ENCODE results near the gene P2RX5.
"Not testable (repeated sequence)": the region's sequence is repeated elsewhere in the genome, so short reads cannot be mapped to it uniquely, and the experiment has no call there.

Gene P2RX5, protein sequence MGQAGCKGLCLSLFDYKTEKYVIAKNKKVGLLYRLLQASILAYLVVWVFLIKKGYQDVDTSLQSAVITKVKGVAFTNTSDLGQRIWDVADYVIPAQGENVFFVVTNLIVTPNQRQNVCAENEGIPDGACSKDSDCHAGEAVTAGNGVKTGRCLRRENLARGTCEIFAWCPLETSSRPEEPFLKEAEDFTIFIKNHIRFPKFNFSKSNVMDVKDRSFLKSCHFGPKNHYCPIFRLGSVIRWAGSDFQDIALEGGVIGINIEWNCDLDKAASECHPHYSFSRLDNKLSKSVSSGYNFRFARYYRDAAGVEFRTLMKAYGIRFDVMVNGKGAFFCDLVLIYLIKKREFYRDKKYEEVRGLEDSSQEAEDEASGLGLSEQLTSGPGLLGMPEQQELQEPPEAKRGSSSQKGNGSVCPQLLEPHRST

DNA sequence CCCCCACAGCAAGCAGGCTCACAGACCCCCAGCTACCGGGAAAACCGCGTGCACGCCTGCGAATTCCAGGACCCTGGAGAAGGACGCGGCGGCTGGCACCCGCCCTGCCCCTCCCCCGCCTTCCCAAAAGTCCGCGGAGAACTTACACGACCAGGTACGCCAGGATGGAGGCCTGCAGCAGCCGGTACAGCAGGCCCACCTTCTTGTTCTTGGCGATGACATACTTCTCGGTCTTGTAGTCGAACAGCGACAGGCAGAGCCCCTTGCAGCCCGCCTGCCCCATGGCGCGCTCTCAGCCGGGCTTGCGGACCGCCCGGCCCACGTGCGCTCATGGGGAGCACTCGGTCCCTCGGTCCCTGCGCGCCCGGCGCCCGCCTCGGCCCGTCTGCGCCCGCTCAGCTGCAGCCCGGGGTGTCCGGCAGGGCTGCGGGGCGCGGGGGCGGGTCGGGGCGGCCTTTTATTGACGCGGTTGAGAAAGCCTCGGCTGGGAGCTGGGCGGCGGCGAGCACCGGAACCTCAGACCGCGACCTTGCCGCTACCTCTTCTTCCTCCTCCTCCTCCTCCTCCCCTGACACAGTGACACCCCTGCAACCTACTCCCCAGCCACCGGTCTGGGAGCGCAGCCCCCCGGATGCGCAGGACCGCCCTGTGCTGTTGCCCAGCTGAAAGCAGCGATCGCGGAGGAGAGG, at the start of gene P2RX5:
Gene P2RX5, minus strand, starts transcription at position 433 of the 689 bp plus-strand sequence. Its CDS starts 150 bp downstream, at position 283.
- peak; percentile 48 to 60 for ATAC-seq

DNA sequence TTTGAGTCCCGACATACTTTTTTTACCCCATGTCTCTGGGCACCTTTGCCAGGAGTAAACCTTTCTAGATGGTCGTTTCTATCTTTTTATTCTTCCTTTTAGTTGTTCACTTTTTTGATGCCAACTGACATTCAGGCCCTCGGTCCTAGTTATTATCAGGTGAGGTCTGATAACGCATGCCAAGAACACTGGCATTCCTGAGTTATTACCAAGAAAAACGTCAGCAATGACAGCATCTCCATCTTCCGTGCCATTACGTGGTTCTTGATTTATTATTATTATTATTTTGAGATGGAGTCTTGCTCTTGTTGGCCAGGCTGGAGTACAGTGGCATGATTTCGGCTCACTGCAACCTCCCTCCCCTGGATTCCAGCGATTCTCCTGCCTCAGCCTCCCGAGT, 49.1 kb upstream of the P2RX5 start:
- ATAC-seq, result no peak

DNA sequence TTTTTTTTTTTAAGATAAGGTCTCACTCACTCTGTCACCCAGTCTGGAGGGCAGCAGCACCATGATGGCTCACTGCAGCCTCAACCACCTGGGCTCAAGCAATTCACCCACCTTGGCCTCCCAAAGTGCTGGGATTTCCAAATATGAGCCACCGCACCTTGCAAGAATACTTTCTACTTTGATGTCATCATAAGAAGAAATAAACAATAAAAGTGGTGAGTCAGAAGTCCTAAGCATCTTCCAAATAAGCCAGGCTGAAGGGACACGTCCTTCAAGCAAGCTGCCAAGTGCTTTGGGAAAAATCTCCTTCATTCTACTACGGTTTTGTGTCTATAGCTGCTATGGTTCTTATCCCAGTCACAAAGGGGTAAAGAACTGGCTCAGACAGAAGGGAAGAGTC, 48.1 kb upstream of the P2RX5 start:
- no peak for ATAC-seq

DNA sequence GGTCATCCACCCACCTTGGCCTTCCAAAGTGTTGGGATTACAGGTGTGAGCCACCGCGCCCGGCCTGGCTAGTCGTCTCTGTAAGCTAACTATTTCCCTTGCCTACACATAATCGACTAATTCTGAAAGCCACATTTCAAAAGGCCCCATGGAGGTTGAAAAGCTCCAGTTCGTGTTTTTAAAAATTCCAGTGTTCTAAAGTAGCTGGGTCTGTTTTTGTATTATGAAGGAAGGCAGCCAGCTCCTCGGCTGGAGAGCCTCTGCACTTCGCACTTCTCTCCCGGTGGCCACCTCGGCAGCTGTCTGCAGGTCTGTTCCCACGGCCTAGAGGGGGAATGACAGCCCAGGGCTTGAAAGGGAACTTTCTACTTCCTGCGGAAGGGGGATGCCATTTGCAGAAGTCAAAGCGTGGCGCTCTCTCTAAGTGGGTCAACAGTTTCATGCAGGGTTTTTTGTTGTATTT, 44.7 kb upstream of the P2RX5 start:
- ATAC-seq, result no peak

DNA sequence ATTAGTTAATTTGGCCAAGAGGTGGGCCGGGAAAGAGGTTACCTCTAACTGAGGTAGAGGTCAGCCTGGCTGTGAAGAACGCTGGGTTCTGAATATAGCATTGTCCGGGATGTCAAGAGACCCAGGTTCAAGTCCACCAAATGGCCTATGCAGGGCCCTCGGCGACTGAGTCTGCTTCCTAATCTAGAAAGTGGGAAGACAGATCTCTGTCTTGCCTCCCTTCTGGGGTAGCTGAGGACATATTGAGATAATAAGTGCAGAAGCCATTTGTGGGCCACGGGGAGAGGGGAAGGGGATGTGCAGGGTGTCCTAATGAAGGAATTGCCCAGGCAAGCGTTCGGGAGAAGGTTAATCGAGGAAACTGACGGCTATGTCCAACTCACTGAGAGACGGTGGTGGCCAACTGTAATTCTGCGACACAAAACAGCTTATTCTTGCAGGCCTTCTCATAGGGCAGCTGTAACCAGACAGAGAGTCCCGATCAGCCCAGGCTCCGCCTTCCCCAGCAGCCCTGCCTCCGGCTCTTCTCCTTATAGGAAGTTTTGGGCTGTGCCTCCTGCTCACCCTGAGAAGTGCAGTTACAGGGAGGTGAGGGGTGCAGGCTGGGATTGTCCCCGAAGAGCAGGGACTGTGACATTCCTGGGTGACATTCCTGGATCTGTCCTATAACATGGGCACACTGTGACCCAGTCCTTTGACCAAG, 43.6 kb upstream of the P2RX5 start:
- no peak for ATAC-seq

DNA sequence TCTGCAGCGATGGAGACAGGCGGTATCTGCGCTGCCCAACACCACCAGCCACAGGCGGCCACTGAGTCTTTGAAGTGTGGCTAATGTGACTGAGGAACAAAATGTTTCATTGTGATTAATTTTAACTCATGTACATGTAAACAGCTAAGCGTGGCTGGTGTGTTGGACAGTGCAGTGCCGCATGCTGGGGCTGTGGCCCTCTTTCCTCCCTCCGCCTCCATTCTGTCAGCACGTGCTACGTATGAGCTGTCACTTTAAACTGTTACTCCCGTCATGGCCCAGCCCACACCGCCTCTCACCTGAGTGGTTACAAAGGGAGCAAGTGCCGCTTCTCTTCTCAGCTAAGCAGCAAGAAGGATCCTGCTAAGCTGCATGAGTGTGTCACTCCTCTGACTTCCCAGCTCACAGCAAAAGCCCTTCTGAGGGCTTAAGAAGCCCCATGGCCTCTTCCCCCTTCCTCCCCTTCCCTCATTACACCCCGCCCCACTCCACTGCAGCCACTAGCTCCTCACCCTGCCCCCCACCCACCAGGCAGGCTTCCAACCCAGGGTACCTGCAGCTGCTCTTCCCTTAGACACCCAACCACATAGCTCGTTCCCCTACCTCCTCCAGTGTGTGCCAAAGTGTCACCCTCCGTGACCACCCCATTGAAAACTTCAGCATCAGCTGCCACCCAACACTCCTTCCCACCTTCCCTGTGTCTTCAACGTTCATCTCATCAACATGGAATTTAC, 42.8 kb upstream of the P2RX5 start:
- peak; percentile 93 for ATAC-seq

DNA sequence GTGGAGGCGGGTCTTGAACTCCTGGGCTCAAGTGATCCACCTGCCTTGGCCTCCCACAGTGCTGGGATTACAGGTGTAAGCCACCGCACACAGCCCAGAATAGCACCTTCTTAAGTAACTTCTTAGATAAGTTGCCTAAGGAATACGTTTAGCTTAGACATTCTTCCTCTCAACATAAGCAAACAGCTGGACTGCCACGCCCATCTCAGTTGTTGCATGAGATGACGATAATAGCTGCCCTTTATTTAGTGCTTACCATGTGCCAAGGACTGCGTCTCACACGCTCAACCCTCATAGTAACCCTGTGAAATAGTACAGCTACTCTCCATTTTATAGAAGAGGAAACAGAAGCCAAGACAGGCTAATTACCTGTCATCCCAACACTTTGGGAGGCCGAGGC, 39.6 kb upstream of the P2RX5 start:
- no peak for ATAC-seq

DNA sequence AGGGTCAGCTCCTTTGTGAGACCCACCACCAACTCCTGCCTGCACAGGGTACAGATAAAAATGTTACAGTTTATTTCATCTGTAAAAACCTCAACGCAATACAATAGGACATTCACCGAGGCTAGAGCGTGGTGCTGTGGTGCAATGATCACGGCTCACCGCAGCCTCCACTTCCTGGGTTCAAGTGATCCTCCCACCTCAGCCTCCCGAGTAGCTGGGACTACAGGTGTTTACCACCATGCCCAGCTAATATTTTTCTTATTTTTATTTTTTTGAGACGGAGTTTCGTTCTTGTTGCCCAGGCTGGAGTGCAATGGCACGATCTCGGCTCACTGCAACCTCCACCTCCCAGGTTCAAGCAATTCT, 38.9 kb upstream of the P2RX5 start:
- not testable (repeated sequence) for ATAC-seq

DNA sequence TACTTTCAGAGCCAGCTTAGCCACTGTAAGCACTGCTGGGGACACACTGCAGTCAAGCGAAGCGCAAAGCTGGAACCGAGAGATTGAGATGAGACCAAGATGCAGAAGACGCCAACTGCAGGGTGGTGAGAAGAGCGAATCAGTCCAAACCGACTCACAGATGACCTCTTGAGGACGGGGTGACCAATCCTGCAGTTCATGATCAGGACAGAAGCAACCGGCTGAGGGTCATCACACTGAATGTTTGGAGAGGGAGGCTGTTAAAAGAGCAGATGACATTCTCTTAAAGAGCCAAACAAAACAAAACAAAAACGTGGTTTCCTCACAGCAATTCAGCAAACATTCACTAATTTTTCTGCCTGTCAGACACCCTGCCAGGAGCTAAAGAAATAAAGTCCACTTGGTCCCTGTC, 36.3 kb upstream of the P2RX5 start:
- no peak for ATAC-seq

DNA sequence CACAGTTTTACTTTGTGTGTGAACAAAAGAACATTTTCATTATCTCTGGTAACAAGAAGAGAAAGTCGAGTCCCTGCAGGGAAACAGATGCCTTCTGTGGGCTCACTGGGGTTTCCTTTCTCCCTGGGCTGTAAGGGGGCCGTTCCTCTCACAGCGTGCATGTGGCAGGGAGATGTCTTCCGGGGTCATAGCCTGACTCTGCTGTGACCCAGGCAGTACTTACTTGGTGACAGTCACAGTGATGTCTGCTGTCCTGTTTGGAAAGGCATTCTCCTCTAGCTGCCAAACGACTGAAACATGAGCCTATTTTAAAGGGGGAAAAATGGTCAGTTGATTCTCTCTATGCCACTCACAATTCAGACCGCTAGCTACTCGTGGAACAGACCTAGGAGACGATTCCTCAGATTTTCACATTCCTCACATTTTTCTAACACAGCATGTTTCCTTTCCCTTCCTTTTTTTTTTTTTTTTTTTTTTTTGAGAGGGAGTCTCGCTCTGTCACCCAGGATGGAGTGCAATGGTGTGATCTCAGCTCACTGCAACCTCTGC, 35.0 kb upstream of the P2RX5 start:
- ATAC-seq, result no peak

DNA sequence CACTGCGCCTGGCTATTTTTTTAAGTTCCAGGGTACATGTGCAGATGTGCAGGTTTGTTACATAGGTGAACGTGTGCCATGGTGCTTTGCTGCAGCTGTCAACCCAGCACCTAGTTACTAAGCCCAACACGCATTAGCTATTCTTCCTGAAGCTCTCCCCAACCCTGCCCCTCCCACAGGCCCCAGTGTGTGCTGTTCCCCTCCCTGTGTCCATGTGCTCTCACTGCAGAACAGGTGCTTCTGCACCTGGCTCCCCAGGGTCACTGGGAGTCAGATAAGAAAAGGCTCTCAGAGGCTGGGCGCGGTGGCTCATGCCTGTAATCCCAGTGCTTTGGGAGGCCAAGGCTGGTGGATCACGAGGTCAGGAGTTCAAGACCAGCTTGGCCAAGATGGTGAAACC, 33.9 kb upstream of the P2RX5 start:
- no peak for ATAC-seq

DNA sequence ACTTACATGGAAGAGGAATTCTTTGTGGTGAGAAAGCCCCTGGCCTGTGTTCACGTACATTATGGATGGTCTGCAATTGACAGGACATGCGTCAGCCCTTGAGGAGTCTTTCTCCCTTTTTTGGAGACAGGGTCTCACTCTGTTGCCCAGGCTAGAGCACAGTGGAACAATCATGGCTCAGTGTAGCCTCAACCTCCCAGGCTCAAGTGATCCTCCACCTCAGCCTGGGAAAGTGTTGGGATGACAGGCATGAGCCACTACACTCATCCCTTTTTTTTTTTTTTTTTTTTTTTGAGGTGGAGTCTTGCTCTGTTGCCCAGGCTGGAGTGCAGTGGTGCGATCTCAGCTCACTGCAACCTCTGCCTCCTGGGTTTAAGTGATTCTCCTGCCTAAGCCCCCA, 32.1 kb upstream of the P2RX5 start:
- ATAC-seq, result not testable (repeated sequence)

DNA sequence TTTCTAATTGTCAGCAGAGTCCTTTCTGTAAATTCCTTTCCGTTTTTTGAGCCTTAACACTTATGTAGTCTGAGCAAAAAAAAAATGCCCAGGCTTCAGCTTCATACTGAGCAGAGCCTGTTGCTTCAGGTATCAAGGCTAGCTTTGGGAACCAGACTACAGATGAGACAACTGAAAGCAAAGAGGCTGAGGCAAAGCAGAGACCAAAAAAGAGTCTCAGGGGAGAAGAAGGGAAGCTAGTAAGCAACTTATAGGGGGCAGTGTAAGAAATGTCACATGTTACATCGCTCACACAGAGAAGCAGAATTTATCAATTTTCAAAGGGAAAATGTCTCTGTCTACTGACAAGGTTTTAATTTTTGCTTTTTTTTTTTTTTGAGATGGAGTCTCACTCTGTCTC, 31.1 kb upstream of the P2RX5 start:
- ATAC-seq, result no peak

DNA sequence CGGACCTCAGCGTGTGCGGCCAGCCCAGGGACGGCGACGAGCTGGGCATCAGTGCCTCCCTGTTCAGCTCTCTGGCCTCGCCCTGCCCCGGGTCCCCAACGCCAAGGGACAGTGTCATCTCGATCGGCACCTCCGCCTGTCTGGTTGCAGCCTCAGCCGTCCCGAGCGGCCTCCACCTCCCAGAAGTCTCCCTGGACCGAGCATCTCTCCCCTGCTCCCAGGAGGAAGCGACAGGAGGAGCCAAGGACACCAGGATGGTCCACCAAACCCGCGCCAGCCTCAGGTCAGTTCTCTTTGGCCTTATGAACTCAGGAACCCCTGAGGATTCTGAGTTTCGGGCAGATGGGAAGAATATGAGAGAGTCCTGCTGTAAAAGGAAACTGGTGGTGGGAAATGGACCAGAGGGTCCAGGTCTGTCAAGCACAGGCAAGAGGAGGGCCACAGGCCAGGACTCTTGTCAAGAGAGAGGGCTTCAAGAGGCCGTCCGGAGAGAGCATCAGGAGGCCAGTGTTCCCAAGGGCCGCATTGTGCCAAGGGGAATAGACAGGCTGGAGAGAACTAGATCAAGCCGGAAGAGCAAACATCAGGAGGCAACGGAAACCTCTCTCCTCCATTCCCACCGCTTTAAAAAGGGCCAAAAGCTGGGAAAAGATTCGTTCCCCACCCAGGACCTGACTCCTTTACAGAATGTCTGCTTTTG, 28.6 kb upstream of the P2RX5 start:
- ATAC-seq, result no peak

DNA sequence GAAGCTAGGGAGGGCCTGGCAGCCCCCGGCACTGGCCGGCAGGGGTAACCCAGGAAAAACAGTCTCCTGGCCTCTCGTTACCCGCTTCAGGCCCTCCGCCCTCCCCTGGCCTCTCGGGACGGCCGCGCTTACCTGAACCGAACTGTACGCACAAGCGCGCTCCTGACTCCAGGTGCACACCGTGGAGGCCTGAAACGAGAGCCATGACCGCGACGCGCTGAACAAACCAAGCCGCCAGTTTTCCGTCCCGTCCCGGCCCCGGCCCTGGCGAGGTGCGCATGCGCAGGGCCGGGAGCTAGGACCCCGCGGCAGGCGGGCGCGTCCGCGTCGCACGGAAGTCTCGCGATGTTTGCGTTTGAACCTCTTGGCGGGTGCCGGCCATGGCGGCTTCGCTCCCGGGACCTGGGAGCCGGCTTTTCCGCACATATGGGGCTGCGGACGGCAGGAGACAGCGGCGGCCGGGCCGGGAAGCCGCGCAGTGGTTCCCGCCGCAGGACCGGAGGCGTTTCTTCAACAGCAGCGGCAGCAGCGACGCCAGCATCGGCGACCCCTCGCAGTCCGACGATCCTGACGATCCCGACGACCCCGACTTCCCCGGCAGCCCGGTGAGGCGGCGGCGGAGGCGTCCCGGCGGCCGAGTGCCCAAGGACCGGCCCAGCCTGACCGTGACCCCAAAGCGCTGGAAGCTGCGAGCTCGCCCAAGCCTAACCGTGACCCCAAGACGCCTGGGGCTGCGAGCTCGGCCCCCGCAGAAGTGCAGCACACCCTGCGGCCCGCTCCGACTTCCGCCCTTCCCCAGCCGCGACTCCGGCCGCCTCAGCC, 27.8 kb upstream of the P2RX5 start, which contains the start of gene HASPIN:
Gene HASPIN, plus strand, starts transcription at position 348 of the 822 bp plus-strand sequence. Its CDS starts 33 bp downstream, at position 381.
- peak; percentile 85 to 90 for ATAC-seq

DNA sequence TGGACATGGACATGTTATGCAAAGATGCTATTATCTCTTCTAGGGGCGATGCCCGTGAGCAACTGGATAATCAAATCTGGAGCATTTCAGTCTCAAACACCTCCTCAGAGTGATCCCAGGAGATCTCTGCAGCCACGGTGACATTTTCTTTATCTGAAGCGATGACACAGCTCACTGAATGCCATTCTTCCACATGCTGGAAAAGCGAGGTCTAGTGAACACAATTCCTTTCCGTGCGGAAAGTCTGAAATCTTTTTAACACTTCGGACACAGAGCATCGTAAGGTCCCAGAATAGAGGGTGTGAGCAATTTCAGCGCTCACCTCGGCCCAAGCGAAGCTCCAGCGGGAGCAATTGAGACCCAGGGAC, 27.2 kb upstream of the P2RX5 start:
- no peak for ATAC-seq

DNA sequence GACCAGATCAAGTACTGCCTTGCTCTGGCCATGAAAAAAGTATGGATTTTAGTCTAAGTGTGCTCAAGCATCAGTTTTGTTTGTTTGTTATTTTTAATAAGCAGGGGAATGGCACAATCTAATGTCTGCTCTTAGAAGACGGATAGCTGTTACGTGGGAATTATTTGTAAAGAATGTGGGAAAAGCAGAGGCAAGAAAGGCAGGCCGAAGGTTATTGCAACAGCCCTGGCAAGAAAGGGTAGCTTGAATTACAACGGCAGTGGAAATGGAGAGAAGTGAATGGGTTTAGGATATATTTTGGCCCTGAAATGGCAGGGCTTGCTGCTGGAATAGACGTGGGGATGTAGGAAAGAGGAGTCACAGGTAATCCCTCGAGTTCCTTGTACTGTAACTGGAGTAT, 26.8 kb upstream of the P2RX5 start:
- ATAC-seq, result no peak

DNA sequence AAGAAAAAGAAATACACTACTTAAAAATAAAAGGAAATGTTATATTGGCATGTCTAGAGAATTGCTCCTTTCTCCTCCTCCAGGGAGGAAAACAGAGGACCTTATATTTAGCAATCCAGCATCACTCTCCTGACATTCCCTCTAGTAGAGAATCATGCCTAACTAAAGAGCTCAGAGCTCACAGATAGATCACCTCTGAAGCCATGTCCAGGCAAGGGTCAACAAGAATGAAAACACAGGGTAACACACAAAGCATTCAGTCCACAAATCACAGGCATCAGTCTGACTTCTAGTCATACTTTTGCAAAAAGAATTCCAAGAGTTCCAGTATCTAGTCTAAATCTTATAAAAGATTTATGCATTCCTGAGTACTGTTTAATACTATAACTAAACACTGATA, 23.3 kb upstream of the P2RX5 start:
- ATAC-seq, result no peak

DNA sequence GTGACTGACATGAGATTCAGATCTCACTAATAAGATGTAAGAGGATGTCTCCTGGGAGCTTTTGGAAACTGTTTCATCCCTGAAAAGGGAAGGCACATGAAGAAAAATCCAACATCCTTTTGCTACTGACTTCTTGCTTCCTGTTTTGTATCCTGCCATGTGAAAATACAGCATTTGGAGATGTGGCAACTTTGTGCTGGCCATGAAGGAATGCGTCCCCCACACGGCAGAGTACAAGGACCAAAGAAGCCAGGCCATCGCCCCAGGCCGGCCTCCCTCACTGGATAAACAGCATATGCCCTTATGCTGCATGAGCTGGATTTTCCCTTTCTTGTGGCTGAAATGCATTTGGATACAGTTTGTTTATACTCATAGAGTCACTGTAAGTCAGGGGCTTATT, 22.2 kb upstream of the P2RX5 start:
- ATAC-seq, result no peak

DNA sequence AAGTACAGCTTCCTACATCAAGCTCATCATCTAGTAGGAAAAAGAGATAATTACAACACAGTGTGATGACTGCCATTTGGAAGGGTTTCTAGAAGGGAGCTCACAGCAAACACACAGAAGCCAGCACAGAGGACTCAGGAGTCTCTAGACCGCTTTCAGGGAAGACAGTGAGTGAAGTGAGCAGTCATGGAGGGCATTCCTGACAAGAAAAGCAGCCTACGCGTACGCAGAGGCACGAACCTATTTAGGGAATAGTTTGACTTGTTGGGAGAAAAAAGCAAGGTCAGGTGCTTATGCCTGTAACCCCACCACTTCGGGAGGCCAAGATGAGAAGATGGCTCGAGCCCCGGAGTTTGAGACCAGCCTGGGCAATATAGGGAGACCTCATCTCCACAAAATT, 19.3 kb upstream of the P2RX5 start:
- no peak for ATAC-seq

Measured in activated CD4-positive, CD25-positive, alpha-beta regulatory T cell treated with anti-CD3 and anti-CD28 coated beads, Interleukin-2, amount 50 U/mL, for 24 hours (primary cell).